BJ (cell line): Measurements from ENCODE around the gene NAP1L5. TPM values are rescaled to one million over a fixed set of nuclear protein-coding genes. Genes with fewer than 3 reads are reported as not detected.

Experiments
- CTCF ChIA-PET: fragments of 350-600 bp; formaldehyde crosslinking; extraction: SDS; loops from one replicate; lab custom pipeline; 2021; ENCODE audit warnings: antibody characterized with exemption, inconsistent platforms; lab: Yijun Ruan, JAX
- POLR2A ChIA-PET: fragments of 300-600 bp; sonication (Branson Sonifier 250); formaldehyde crosslinking; extraction: SDS; loops from one replicate; lab custom pipeline; 2021; ENCODE audit warnings: antibody characterized with exemption; lab: Charles Lee
- DNase-seq: peaks from one replicate; pipeline ENCODE4 v3.0.0-alpha.2; 2011; ENCODE audit warnings: low read depth
- H3K27me3 ChIP-seq: 2 replicates; pipeline ENCODE4 v1.6.0; 2011; ENCODE audit warnings: low read length; ENCODE audit not compliant: control insufficient read depth, insufficient read depth
- H3K36me3 ChIP-seq: 2 replicates; pipeline ENCODE4 v1.5.1; 2011; ENCODE audit warnings: low read length; ENCODE audit not compliant: control insufficient read depth, insufficient read depth
- H3K4me3 ChIP-seq: 2 replicates; pipeline ENCODE4 v1.5.1; 2011; ENCODE audit warnings: low read depth, mild to moderate bottlenecking, control low read depth, low read length
- polyA plus RNA-seq: library from polyadenylated mRNA; depleted of rRNA; stranded (reverse); fragments of >200 nt; gene quantifications from 2 replicates; pipeline ENCODE4 v1.2.3, GENCODE V29; 2011
- TF ChIP-seq, protein P1 (sequence below): IDR thresholded peaks from 2 replicates; pipeline ENCODE4 v1.5.1; 2011; ENCODE audit warnings: low read depth, mild to moderate bottlenecking, control low read depth, inconsistent platforms, low read length, moderate library complexity; ENCODE audit not compliant: insufficient read depth

Gene NAP1L5
- polyA plus RNA-seq, 1 experiment: 2.2 TPM

DNA sequence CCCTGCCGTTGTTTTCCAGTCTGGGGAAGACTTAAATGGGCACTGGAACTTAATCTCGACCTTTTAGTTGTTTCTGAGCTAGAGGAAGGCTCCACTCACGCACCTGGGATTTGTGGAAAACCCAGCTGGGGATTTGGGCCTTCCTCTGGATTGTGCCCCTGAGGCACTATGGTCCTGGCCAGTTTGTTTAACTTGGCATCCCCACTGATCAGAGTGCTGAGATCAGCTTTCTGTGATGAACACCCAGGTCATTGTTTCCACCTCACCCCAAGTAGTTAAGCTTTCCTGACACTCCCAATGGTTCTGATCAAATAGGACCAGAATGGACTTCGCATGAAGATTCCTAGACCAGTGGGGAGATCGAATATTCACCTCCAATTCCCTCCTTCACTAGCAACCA lies 20.5 kb upstream of the NAP1L5 start:
- Histone ChIP-seq H3K27me3 (no peaks in the 10 kb centered on the region), H3K4me3 (no peak overlapping the region), H3K36me3 (peaks cover 3% of the 10 kb centered on the region)
- ChIA-PET POLR2A (no interaction called here), CTCF (interaction anchor here (1.6 kb wide), 1 partner anchor 11 kb away, joined by 4 read pairs; no protein-coding TSS in a partner anchor)
- TF ChIP-seq, protein P1, sequence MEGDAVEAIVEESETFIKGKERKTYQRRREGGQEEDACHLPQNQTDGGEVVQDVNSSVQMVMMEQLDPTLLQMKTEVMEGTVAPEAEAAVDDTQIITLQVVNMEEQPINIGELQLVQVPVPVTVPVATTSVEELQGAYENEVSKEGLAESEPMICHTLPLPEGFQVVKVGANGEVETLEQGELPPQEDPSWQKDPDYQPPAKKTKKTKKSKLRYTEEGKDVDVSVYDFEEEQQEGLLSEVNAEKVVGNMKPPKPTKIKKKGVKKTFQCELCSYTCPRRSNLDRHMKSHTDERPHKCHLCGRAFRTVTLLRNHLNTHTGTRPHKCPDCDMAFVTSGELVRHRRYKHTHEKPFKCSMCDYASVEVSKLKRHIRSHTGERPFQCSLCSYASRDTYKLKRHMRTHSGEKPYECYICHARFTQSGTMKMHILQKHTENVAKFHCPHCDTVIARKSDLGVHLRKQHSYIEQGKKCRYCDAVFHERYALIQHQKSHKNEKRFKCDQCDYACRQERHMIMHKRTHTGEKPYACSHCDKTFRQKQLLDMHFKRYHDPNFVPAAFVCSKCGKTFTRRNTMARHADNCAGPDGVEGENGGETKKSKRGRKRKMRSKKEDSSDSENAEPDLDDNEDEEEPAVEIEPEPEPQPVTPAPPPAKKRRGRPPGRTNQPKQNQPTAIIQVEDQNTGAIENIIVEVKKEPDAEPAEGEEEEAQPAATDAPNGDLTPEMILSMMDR: no peak
- no peak for DNase-seq

DNA sequence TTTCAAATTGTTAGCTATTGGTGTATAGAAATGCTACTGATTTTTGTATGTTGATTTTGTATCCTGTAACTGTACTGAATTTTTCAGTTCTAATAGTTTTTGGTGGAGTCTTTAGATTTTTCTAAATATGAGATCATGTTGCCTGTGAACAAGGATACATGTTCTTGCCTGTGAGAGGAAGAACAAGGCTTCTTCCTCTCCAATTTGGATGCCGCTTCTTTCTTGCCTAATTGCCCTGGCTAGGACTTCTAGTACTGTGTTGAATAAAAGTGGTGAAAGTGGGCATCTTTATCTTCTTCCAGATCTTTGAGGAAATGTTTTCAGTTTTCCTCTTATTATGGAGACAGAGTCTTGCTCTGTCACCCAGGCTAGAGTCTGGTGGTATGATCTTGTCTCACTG lies 16.2 kb upstream of the NAP1L5 start:
- Histone ChIP-seq H3K36me3 (peaks cover 3% of the 10 kb centered on the region), H3K4me3 (no peak overlapping the region), H3K27me3 (no peaks in the 10 kb centered on the region)
- TF ChIP-seq, protein P1: no peak
- CTCF ChIA-PET: interaction anchor here (0.7 kb wide), 1 partner anchor 42 kb away, joined by 3 read pairs; no protein-coding TSS in a partner anchor
- DNase-seq: no peak
- POLR2A ChIA-PET: no interaction called here

DNA sequence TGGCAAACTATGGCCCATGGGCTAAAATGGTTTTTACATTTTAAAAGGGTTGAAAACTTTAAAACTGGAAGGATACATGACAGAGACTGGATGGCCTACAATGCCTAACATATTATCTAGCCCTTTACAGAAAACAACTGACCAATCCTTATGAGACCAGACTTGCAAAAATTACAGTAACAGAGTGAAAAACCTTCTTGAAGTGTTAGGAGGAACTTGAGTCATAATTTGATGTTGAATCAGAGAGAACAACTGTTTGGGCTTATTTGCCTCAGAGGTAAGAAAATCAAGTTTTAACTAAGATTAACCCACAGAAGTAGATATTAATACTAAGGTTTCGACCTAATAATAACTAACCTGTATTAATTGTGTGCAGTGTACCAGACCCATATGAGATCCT lies 12.4 kb upstream of the NAP1L5 start:
- Histone ChIP-seq H3K36me3 (peaks cover 2% of the 10 kb centered on the region; the same call in 1 of the 2 replicates), H3K4me3 (no peak overlapping the region), H3K27me3 (no peaks in the 10 kb centered on the region)
- ChIA-PET CTCF (interaction anchor here (1.6 kb wide), 1 partner anchor 14 kb away, joined by 4 read pairs; no protein-coding TSS in a partner anchor), POLR2A (no interaction called here)
- no peak for DNase-seq
- TF ChIP-seq, protein P1: no peak

DNA sequence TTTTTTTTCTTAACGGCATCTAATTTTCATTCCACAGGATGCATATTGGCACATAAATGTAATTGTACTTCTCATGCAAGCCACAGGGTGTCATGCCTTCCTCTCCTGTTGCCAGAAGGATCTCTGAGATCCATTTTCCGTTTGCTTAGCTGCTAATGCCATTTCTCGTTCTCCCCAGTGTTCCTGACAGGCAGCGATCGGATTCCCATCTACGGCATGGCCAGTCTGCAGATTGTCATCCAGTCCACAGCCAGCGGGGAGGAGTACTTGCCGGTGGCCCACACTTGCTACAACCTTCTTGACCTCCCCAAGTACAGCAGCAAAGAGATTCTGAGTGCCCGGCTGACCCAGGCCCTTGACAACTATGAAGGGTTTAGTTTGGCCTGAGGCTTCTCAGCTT lies 8.9 kb upstream of the NAP1L5 start:
- H3K36me3 ChIP-seq: peaks cover 2% of the 10 kb centered on the region; the same call in 1 of the 2 replicates
- DNase-seq: no peak
- POLR2A ChIA-PET: interaction anchor here (0.7 kb wide), 1 partner anchor 558 kb away, joined by 4 read pairs; no protein-coding TSS in a partner anchor
- CTCF ChIA-PET: interaction anchor here (0.6 to 4.6 kb wide), 20 partner anchors 10 to 345 kb away, joined by 3 to 42 read pairs (median 4); partner anchors contain the start of gene NAP1L5
- TF ChIP-seq, protein P1: peak; percentile 68
- H3K4me3 ChIP-seq: no peak overlapping the region
- no peaks in the 10 kb centered on the region for H3K27me3 ChIP-seq

DNA sequence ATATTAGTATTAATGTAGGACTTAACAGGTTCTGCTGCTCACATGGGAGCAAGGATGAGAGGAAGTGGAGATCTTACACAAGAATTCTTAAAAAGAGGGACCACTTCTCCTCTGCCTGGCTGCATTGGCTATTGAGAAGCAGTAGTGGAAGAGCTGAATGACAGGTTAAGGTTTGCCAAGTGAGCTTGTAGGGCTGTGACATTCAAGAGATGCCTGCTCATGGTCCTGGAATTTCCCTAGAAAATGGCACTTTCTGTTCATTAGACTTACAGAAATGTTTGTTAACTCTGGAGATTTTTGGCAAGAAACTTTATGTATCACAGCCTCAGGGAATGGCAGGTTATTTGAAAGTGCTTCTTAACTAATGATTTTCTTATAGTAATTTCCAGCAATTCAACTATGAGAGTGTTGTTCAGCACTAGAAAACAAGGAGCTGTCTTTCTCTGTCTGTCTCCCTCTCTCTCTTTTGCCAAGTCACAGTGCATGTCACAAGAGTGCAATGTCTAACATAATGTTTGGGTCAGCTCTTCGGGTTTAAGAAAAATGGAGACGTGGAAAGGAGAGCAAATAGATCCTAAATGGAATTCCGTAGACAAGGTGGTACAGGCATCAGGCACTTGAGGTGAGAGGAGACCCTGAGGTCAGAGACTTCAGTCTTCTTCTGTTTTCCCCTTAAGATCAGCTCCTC lies 8.3 kb upstream of the NAP1L5 start:
- CTCF ChIA-PET: interaction anchor here (0.6 to 4.6 kb wide), 18 partner anchors 9 to 337 kb away, joined by 3 to 42 read pairs (median 3); partner anchors contain the start of gene NAP1L5
- TF ChIP-seq, protein P1: no peak

More for the DNA sequence above, 8.3 kb upstream of the NAP1L5 start:
- no peaks in the 10 kb centered on the region for H3K27me3 ChIP-seq
- no peak for DNase-seq
- no peaks in the 10 kb centered on the region; the same call in 1 of the 2 replicates for H3K36me3 ChIP-seq
- H3K4me3 ChIP-seq: no peak overlapping the region
- POLR2A ChIA-PET: no interaction called here
